ENCODE results near the gene SLC22A31.

GRCh38 chr16:89210904-89211515, 10.7 kb upstream of the SLC22A31 start:
- TF ChIP-seq CTCF (IDR thresholded peaks at IDR 0.05) (no peak), EZH2 (IDR thresholded peaks at IDR 0.05) (no peak)
